ENCODE measurements around the gene IPP.
"Not testable (repeated sequence)": the region's sequence is repeated elsewhere in the genome, so short reads cannot be mapped to it uniquely, and the experiment has no call there.

The IPP gene

DNA sequence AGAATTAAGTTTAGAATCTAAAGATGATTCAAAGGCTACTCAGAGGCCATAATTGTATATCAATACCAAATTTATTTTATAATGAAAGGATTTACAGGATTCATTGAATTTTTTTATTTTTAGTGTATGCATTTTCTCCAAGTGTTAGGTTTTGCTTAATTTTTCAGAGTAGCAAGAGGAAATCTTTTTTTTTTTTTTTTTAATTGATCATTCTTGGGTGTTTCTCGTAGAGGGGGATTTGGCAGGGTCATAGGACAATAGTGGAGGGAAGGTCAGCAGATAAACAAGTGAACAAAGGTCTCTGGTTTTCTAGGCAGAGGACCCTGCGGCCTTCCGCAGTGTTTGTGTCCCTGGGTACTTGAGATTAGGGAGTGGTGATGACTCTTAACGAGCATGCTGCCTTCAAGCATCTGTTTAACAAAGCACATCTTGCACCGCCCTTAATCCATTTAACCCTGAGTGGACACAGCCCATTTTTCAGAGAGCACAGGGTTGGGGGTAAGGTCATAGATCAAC, 10.8 kb downstream of the IPP start:
- not testable (repeated sequence) for DNase-seq (ENCODE audit: low read depth)

GRCh38 chr1:45739137-45739536, 11.3 kb downstream of the IPP start:
- no peak for DNase-seq (ENCODE audit: low read depth)

DNA sequence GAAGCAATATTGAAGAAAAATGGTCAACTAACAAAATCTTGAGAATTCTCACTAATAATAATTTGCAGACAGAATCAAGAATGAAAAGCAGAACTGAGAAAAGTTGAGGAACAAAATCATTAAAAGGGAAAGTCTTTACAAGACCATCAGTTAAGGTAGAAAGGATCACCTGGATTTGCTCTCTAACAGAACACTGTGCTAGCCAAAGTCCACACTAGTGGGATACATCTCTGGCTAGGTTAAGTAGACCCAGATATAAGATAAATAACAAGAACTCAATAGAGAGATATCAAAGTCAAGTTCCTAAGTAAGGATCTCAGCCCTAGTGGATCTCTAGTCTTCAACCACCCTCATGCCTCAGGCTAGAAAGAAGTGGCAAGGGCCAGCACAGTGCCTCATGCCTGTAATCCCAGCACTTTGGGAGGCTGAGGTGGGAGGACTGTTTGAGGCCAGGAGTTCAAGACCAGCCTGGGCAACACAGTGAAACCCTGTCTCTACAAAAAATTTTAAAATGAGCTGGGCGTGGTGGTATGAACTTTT, 19.6 kb downstream of the IPP start:
- no peak for DNase-seq (ENCODE audit: low read depth)

- DNase-seq (ENCODE audit: low read depth) = no peak
Measured at GRCh38 chr1:45730075-45730779, 20.2 kb downstream of the IPP start.

- not testable (repeated sequence) for DNase-seq (ENCODE audit: low read depth)
Measured at GRCh38 chr1:45726007-45726406, 24.4 kb downstream of the IPP start.

DNA sequence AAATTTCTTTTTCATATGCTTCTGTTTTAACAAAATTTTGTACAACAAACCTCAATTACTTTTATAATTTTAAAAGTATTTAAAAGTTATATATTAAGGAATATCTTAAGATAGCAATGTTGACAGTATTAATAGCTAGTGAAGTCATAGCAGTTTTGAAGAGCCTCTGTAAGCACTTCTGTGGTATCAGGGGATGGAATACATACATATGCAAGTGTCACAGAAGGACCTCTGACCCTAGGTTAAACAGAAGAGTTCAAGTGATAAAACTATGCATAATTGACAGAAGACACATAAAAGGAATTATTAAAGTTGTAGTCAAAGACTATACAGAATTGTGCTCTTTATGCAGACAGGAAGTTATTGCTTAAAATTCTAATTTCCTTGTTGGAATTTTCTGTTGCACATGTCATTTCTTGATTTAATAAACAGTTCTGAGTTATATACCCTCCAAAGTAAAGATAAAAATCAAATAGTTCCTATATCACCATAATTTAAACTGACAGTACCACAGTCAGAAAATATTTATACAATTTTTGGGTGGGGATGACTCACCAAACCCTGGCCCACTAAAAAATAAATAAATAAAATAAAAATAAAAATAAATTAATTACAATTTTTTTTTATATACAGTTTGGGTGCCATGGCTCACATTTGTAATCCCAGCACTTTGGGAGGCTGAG, 27.1 kb downstream of the IPP start:
- no peak for DNase-seq (ENCODE audit: low read depth)

DNA sequence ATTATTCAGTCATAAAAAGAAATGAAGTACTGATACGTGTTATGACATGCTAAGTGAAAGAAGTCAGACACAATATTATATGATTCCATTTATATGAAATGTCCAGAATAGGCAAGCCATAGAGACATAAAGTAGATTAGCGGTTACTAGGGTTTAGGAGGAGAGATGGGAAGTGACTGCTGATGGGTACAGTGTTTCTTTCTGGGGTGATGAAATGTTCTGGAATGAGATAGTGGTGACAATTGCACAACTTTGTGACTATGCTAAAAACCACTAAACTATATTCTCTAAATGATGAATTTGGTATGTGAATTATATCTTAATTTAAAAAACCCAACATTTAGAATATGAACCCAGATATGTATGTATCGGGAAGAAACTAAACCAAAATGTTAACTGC, 27.6 kb downstream of the IPP start:
- no peak for DNase-seq (ENCODE audit: low read depth)

DNA sequence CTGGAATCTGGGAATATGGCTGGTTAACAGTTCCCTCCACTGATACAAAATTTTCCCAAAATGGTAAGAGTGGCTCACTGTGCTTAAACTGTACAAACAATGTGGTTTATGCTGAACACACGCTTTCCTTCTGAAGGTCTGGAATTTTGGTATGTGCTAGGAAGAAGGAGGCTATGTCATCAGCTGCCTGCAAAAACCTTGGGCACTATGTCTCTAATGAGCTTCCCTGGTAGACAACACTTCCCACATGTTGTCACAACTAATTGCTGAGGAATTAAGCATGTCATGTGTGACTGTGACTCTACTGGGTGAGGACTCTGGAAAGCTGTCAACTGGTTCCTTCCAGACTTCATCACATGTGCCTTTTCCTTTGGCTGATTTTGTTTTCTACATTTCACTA, 29.2 kb downstream of the IPP start:
- no peak for DNase-seq (ENCODE audit: low read depth)

DNA sequence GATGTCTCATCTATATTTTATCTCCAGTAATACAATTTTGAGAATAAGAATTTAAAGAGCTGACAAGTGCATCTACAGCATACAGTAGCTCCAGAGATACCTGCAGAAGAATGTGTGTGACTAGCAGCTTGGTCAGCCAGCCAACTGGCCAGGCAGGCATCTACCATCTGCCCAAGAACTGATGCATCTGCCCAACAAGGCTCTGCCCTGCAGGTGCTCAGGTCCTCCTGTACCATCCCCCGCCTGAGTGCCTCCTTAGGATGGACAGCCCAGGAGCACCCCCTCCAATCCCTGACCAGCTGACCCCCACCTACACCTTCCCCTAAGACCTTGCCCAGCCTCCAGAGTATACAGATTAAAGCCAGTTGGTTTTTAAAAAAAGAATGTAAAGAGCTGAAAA, 32.2 kb downstream of the IPP start:
- no peak for DNase-seq (ENCODE audit: low read depth)

GRCh38 chr1:45717386-45717785, 33.1 kb downstream of the IPP start:
- not testable (repeated sequence) for DNase-seq (ENCODE audit: low read depth)

- DNase-seq (ENCODE audit: low read depth) = no peak
Measured at GRCh38 chr1:45716700-45717099, 33.8 kb downstream of the IPP start.

DNA sequence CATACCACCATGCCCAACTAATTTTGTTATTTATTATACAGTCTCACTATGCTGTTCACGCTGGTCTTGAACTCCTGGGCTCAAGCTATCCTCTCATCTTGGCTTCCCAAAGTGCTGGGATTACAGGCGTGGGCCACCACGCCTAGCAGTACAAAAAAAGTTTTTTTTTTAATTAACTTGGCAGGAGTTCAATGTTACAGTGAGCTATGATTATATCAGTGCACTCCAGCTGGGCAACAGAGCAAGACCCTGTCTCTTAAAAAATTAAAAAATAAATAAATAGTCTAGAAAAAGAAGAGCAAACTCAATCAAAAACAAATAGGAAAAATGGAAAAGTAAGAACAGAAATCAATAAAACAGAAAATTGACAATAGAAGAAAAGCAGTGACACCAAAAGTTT, 36.7 kb downstream of the IPP start:
- DNase-seq (ENCODE audit: low read depth) = no peak

DNA sequence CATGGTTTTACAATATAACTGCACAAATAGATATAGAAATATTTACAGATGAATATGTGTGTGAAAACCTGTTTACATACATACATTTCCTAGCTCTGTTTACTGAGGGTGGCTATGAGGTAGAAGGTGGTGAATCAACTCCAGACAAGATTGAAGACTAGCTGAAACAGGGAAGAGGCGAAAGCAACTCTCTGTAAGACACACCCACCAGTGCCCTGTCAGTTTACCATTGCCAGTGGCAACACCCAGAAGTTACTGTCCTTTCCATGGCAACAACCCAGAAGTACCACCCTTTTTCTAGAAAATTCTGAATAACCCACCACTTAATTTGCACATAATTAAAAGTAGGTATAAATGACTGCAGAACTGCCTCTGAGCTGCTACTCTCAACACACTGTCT, 45.8 kb downstream of the IPP start:
- DNase-seq (ENCODE audit: low read depth) = no peak

DNA sequence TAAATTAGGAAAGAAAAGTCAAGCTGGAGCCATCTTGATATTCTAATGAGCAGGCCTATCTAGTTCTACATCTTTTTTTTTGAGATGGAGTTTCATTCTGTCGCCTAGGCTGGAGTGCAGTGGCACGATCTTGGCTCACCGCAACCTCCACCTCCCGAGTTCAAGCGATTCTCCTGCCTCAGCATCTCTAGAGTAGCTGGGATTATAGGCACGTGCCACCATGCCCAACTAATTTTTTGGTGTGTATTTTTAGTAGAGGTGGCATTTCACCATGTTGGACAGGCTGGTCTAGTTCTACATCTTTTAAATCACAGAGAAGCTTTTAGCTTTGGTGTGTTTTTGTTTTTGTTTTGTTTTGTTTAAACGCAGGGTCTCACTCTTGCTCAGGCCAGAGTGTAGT, 55.6 kb downstream of the IPP start:
- no peak for DNase-seq (ENCODE audit: low read depth)

GRCh38 chr1:45693811-45694210, 56.6 kb downstream of the IPP start:
- DNase-seq (ENCODE audit: low read depth) = not testable (repeated sequence)

- DNase-seq (ENCODE audit: low read depth) = peak; percentile 75
Measured at GRCh38 chr1:45687754-45688740, 62.4 kb downstream of the IPP start, which contains the start of gene TMEM69. Gene TMEM69 (plus strand): TSS chr1:45688181. CDS start chr1:45691069, 2,888 bp downstream.

DNA sequence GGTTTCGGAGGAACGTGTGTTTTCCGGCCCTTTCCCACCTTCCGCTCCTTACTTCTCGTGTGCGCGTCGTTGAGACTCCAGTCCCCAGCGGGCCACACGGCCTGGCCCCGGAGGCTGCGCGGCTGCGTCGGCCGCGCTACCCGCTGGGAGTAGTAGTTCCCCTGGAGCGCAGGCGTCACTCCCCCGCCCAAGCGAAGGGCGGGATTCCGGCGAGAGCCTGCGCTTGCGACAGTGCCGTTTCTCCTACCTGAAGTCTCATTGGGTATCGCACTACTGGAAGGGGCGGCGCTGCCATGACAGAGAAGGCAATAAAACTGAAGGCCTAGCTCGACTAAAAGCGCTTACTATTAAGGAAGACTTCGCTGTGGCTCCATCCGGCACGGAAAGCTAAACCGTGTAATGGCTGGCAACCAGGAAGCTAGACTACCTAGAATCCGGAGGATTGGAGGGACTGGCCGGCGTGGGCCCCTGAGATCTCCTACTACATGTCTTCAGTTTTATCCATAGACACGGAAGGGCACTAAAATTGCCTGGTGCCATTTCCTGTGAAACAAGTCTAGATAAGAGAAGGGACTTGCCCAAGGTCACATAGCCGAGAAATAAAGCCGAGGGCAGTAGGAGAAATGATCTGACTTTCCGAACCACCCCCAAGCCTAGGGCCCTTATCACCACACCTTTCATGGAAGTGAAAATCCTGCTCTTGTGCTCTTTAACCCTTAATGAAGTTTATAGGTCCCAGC, 63.3 kb downstream of the IPP start:
- peak; percentile 97 for DNase-seq (ENCODE audit: low read depth)

- DNase-seq (ENCODE audit: low read depth) = peak; percentile 97
Measured at GRCh38 chr1:45686288-45687013, 64.0 kb downstream of the IPP start, which contains the start of gene GPBP1L1. Gene GPBP1L1 (minus strand): TSS chr1:45686533. CDS start chr1:45659087, 27,446 bp downstream.

- DNase-seq (ENCODE audit: low read depth) = peak; percentile 15
Measured at GRCh38 chr1:45686015-45686287, 64.5 kb downstream of the IPP start.

GRCh38 chr1:45685308-45686014, 65.0 kb downstream of the IPP start:
- no peak for DNase-seq (ENCODE audit: low read depth)
